ENCODE results near the gene NDUFA9.

NDUFA9 gene

DNA sequence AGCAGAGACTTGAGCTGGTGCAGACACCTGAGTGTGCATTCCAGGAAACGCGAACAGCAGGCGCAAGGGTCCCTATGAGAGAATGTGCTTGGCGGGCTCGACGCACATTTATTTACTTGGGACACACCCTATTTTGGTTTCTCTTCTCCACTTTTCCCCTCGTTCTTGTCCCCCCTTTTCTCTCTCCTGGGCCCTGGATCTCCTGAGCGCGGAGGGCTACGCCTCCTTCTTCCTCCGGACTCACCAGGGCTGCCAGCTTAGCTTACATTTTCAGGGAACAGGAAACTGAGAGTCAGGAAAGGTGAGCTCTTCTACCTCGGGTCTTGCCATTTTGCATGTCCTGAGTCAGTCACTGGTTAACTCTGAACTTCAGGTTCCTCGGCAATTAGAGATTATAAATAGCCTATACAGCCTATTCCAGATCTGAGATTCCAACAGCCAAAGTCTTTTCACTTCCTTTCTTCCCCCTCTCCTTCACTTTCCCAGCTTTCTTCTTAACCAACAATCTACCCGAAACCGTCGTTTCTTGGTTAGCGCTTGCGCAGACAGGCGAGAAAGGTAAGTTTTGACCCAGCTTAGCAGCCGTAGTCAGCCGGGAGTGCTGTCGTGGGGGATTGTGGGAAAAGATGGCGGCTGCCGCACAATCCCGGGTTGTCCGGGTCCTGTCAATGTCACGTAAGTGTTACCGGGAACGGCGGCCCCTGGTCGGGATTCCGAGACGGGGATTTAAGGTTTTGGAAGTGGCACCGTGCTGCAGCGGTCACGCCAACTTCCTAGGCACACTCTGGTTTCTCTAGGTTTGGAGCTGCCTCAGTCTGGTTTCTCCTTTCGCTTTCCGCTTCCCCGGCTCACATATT lies at the start of gene NDUFA9, which contains the start of gene AKAP3:
TSS of gene NDUFA9 (plus strand) at position 614 of the 857 bp plus-strand sequence. CDS start at position 627, 13 bp downstream.
TSS of gene AKAP3 (minus strand) at position 551 of the 857 bp plus-strand sequence. CDS start 10,855 bp downstream, outside the sequence.
- TF ChIP-seq, protein P1, sequence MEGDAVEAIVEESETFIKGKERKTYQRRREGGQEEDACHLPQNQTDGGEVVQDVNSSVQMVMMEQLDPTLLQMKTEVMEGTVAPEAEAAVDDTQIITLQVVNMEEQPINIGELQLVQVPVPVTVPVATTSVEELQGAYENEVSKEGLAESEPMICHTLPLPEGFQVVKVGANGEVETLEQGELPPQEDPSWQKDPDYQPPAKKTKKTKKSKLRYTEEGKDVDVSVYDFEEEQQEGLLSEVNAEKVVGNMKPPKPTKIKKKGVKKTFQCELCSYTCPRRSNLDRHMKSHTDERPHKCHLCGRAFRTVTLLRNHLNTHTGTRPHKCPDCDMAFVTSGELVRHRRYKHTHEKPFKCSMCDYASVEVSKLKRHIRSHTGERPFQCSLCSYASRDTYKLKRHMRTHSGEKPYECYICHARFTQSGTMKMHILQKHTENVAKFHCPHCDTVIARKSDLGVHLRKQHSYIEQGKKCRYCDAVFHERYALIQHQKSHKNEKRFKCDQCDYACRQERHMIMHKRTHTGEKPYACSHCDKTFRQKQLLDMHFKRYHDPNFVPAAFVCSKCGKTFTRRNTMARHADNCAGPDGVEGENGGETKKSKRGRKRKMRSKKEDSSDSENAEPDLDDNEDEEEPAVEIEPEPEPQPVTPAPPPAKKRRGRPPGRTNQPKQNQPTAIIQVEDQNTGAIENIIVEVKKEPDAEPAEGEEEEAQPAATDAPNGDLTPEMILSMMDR (conservative IDR thresholded peaks at IDR 0.05) = no peak
- no peak for TF ChIP-seq ZFX (IDR thresholded peaks at IDR 0.05)
- peak within 1 kb of the TSS; percentile 86 for H3K27ac ChIP-seq

DNA sequence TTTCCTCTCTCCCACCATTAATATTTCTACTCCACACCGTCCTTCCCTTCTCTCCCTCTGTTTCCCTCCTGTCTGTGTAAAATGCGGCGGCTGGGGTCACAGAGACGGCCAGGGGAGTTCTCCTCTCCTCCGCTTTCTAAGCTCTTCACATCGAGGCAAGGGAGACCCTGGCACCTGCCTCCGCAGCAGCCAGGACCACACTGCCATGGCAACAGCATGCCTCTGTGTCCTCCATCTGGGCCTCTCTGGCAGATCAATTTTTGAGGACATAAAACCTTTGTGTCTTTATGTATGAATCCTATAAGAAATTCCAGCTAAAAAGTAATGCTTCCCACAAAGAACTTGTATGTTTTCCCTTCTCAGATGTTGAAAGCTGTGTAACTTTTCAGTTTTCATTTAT lies 45.5 kb upstream of the NDUFA9 start:
- TF ChIP-seq ZFX (IDR thresholded peaks at IDR 0.05) = no peak
- TF ChIP-seq, protein P1 (conservative IDR thresholded peaks at IDR 0.05) = no peak
- H3K27ac ChIP-seq = no peak overlapping the region

DNA sequence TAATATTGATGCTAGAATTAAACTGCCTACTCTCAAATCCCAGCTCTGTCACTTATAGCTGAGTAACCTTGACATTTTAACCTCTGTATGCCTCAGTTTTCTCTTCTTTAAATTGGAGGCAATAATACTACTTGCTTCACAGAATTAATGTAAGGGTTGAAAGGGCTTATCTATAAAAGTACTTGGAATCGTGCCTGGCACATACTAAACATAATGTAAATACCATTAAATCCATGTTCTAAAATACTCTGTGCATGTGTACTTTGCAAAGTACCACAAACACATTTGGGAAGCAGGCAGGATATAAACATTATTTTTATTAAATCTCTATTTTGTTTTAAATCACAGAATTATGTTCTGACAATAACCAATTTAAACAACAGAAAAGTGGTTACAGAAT lies 45.0 kb upstream of the NDUFA9 start:
- TF ChIP-seq ZFX (IDR thresholded peaks at IDR 0.05) = no peak
- TF ChIP-seq, protein P1 (conservative IDR thresholded peaks at IDR 0.05) = no peak
- no peak overlapping the region for H3K27ac ChIP-seq

DNA sequence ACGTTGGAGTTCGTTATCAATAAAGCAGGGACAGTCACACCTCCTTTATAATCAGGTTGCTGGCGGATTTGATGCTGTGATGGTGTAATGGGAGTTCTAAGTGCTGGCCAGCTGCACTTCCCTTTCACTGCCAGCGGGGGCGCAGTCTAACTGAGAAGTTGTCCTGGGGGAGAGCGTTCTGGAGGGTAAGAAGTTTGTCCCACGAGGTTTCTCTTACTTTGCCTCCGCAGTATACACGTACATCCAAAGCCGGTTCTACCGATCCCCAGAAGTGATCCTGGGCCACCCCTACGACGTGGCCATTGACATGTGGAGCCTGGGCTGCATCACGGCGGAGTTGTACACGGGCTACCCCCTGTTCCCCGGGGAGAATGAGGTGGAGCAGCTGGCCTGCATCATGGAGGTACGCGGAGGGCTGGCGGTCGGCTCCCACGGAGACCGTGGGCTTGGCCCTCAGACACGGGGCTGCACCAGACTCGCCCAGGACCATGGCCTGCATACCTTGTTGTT lies 44.2 kb upstream of the NDUFA9 start:
- TF ChIP-seq ZFX (IDR thresholded peaks at IDR 0.05) = peak; percentile 63
- TF ChIP-seq, protein P1 (conservative IDR thresholded peaks at IDR 0.05) = peak; percentile 99
- peak overlapping the region; percentile 82 for H3K27ac ChIP-seq

DNA sequence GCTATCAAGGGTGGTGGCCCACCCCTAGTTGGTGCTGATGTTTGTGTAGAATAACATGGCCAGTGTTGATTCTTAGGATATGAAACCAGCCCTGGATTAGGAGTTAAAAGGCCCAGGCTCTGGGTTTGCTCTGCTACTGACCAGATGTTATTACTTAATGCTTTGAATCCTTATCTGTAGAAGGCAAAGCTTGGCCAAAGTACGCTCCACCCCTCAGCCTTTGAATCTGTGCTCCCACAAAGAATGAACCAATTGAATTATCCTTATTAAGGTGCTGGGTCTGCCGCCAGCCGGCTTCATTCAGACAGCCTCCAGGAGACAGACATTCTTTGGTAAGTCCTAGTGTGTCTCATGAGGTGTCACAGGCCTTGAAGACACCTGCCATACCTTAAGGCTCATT lies 41.9 kb upstream of the NDUFA9 start:
- no peak overlapping the region for H3K27ac ChIP-seq
- TF ChIP-seq, protein P1 (conservative IDR thresholded peaks at IDR 0.05) = no peak
- TF ChIP-seq ZFX (IDR thresholded peaks at IDR 0.05) = no peak

DNA sequence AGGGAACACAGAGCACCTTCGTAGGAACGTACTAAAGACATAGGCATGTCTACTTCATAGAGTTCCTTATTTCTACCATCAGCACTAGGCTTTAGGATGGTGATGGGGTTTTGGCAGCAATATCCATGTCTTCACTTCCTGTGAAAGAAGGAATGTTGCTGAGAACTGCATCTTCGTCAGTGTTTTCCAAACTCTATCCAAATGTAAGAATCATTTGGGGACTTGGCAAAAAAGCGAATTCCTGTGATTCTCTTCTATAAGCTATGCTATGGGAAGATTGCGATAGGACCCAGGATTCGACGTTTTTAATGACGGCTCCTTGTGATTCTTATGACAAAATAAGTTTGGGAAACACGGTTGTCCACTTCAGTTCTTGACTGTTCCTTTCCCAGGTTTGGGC lies 39.8 kb upstream of the NDUFA9 start:
- no peak for TF ChIP-seq ZFX (IDR thresholded peaks at IDR 0.05)
- TF ChIP-seq, protein P1 (conservative IDR thresholded peaks at IDR 0.05) = no peak
- no peak overlapping the region for H3K27ac ChIP-seq

DNA sequence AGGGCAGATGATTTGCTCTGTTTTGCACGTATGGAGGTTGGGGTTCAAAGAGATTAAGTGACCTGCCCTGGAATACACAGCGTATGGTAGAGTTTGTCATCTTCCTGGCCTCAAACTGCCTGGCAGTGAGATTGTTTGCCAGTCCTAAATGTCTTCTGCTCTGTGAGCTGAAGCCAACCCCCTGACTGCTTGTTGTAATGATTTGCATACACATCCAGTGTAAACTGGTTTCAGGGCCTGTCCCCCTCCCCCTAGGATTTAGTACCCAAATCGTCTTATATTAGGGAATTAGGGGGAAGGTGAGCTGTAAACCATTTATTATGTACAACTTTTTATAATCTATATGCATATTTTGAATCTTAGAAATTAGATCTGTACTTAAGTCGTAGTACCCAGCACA lies 38.4 kb upstream of the NDUFA9 start:
- H3K27ac ChIP-seq = no peak overlapping the region

More for the DNA sequence above, 38.4 kb upstream of the NDUFA9 start:
- no peak for TF ChIP-seq ZFX (IDR thresholded peaks at IDR 0.05)
- TF ChIP-seq, protein P1 (conservative IDR thresholded peaks at IDR 0.05) = no peak

All from C4-2B (cell line).